Epithelial cell of proximal tubule (primary cell): ENCODE data around the gene TSSK2. TPM values are rescaled to one million over a fixed set of nuclear protein-coding genes. Genes with fewer than 3 reads are reported as not detected.

ENCODE experiments used
- DNase-seq: peaks from one replicate; pipeline ENCODE4 v3.0.0-alpha.2; 2011; ENCODE audit warnings: low read depth
- H3K4me3 ChIP-seq: 2 replicates; pipeline ENCODE4 v1.5.1; 2011; ENCODE audit warnings: low read depth, mild to moderate bottlenecking, low read length
- CTCF ChIP-seq: conservative IDR thresholded peaks from 2 replicates; pipeline ENCODE4 v1.5.1; 2012; ENCODE audit warnings: low read depth, mild to moderate bottlenecking, low read length
- total RNA-seq: library from RNA; depleted of rRNA; stranded (reverse); fragments of >200 nt; gene quantifications from 2 replicates; pipeline ENCODE4 v1.2.3, GENCODE V29; 2015

Gene TSSK2
- total RNA-seq, 1 donor from 2014 or later: not detected

GRCh38 chr22:19176732-19177131 is 45.6 kb downstream of the TSSK2 start:
- TF ChIP-seq CTCF: no peak
- no peak for DNase-seq
- H3K4me3 ChIP-seq: peak overlapping the region; percentile 86

DNA sequence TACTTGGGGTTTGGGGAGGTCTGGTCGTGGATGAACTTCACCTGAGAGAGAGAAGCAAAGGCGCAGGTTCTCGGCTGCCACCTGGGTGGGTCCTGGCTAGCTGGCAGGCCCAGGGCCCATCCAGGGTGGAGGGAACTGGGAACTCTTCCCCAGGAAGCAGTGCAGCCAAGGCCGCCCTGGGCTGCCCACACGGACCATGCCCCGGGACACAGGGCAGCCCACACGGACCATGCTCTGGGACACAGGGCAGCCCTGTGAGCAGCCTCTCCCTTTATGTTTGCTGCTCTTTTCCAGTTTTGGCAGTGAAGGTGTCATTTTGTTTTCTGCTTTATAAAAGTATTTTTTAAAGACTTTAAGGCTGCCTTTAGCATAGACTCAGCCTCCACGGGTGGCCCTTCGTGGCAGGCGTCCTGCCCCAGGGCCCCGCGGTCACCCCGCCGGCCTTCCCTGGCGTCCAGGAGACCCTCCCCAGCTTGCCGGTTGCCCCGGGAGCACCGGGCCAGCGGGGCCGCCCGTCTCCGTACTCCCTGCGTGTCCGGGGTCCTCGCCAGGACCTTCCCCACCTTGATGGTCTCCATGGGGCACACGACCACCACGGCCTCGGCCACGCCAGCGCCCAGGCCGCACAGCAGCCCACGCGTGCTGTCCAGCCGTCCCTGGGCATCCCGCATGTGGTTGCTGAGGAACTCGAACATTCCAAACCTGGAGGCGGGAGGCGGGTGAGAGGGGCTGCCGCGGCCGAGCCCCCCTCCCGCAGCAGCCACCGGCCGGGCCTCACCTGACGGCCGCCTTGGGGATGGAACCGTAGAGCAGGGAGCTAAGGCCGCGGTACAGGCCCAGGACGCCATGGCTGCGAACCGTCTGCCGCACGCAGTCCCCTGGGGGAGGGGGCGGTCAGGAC is 46.3 kb downstream of the TSSK2 start:
- no peak for DNase-seq
- H3K4me3 ChIP-seq: peak overlapping the region; percentile 86
- TF ChIP-seq CTCF: no peak

DNA sequence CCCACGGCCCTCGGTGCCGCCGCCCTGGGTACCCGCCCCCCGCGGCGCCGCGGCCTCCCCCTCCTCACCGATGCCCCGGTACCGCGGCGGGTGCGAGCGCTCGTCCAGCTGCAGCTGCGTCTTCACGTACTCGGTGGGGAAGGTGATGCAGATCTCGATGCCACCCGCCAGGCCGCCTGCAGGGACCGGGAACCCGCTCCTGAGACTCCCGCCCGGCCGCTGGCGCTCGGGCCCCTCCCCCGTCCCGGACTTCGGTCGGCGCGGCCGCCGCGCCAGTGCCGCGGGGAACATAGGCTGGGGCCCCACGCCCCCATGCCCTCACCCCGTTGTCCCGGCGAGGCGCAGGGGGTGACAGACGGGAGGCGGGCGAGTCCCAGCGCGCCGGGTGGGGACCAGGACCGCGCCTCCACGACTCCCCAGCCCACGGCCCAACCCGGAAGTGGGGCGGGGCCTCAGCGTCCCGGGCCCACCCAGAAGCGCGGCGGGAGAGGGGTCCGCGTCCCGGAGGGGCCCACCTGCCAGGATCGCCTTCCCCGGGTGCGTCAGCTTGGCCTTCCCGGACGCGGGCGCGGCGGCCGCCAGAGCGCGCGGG is 47.1 kb downstream of the TSSK2 start:
- TF ChIP-seq CTCF: no peak
- peak overlapping the region; percentile 86 for H3K4me3 ChIP-seq
- DNase-seq: no peak

GRCh38 chr22:19178657-19179496 is 47.8 kb downstream of the TSSK2 start, which contains the start of gene SLC25A1:
TSS of gene SLC25A1 (minus strand) at chr22:19178736. CDS start at chr22:19178673, 63 bp downstream.
- no peak for DNase-seq
- TF ChIP-seq CTCF: no peak
- peak within 1 kb of the TSS; percentile 86 for H3K4me3 ChIP-seq

DNA sequence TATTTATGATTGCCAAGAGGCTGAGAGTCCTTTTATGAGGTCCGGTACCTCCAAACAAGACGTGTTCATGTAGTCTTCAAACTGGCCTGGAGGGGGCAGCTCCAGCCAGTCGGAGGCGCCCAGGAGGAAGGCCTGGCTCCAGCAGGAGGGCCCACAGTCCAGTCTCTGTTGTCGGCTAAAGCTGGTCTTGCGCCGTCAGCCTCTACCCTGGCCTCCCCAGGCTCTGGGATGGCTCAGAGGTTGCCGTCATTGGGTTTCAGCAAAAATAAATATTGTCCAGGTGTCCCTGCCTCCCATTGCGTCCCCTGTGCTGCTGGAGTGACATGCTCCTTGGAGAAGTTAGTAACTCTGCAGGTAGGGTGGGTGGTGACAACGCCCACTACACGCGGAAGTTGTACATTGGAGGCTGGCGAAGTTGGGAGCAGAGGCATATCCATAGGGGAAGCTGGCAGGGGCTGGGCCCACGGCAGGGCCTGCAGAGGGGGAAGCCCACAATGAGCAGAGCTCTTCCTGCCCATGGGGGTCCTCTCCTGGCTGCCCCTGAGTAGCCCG is 48.5 kb downstream of the TSSK2 start:
- peak; percentile 36 for DNase-seq
- H3K4me3 ChIP-seq: peak overlapping the region; percentile 61
- TF ChIP-seq CTCF: peak; percentile 72

- H3K4me3 ChIP-seq: no peak overlapping the region
- no peak for DNase-seq
- no peak for TF ChIP-seq CTCF
Observed at GRCh38 chr22:19180234-19180633, 49.1 kb downstream of the TSSK2 start.
